Nephron progenitor cell (in vitro differentiated cells): ENCODE results near the gene RASSF4.
A peak's percentile ranks its signal among the peaks of the same experiment; 100 is the strongest.

Experiments
- DNase-seq: peaks from one replicate; pipeline ENCODE4 v3.0.0; 2021
- H3K27ac Mint-ChIP-seq: 2 replicates; pipeline ENCODE4 v1.8.0; 2021; ENCODE audit warnings: mild to moderate bottlenecking, moderate library complexity, mixed read lengths
- H3K27me3 Mint-ChIP-seq: 2 replicates; pipeline ENCODE4 v1.8.0; 2021; ENCODE audit warnings: mild to moderate bottlenecking, low read depth, mixed read lengths; ENCODE audit not compliant: poor library complexity
- H3K36me3 Mint-ChIP-seq: 2 replicates; pipeline ENCODE4 v1.8.0; 2021; ENCODE audit warnings: low read depth, mixed read lengths
- H3K4me1 Mint-ChIP-seq: 2 replicates; pipeline ENCODE4 v1.8.0; 2021; ENCODE audit warnings: mixed read lengths
- H3K4me3 Mint-ChIP-seq: 2 replicates; pipeline ENCODE4 v1.8.0; 2021; ENCODE audit warnings: mild to moderate bottlenecking, moderate library complexity, mixed read lengths
- H3K9me3 Mint-ChIP-seq: 2 replicates; pipeline ENCODE4 v1.8.0; 2021; ENCODE audit warnings: mild to moderate bottlenecking, moderate library complexity, mixed read lengths
- CTCF ChIP-seq: fragments of 200-600 bp; sonication (generic); IDR thresholded peaks from 2 replicates; pipeline ENCODE4 v1.5.0; 2021; ENCODE audit warnings: antibody characterized with exemption

The RASSF4 gene

GRCh38 chr10:44929356-44930255, 30.0 kb upstream of the RASSF4 start:
- DNase-seq = no peak
- peaks cover 42% of the 10 kb centered on the region for H3K27me3 Mint-ChIP-seq
- no peaks in the 10 kb centered on the region for H3K9me3 Mint-ChIP-seq
- TF ChIP-seq CTCF = no peak
- no peak overlapping the region for H3K4me3 Mint-ChIP-seq
- H3K27ac Mint-ChIP-seq = peak overlapping the region; percentile 11
- H3K4me1 Mint-ChIP-seq = peaks cover 5% of the 10 kb centered on the region
- no peaks in the 10 kb centered on the region for H3K36me3 Mint-ChIP-seq

- no peak overlapping the region for H3K4me3 Mint-ChIP-seq
- no peak overlapping the region for H3K27ac Mint-ChIP-seq
- no peak for TF ChIP-seq CTCF
- H3K27me3 Mint-ChIP-seq = peaks cover 46% of the 10 kb centered on the region
- H3K36me3 Mint-ChIP-seq = no peaks in the 10 kb centered on the region
- no peak for DNase-seq
- peaks cover 11% of the 10 kb centered on the region for H3K4me1 Mint-ChIP-seq
- no peaks in the 10 kb centered on the region for H3K9me3 Mint-ChIP-seq
These were observed 28.5 kb upstream of the RASSF4 start for GRCh38 chr10:44930904-44931620.

GRCh38 chr10:44931621-44932516, 27.7 kb upstream of the RASSF4 start:
- DNase-seq = no peak
- H3K9me3 Mint-ChIP-seq = no peaks in the 10 kb centered on the region
- H3K4me3 Mint-ChIP-seq = no peak overlapping the region
- no peak overlapping the region for H3K27ac Mint-ChIP-seq
- H3K4me1 Mint-ChIP-seq = peaks cover 11% of the 10 kb centered on the region
- peaks cover 51% of the 10 kb centered on the region for H3K27me3 Mint-ChIP-seq
- no peaks in the 10 kb centered on the region for H3K36me3 Mint-ChIP-seq
- no peak for TF ChIP-seq CTCF

GRCh38 chr10:44932517-44933450, 26.8 kb upstream of the RASSF4 start:
- TF ChIP-seq CTCF = peak; percentile 98
- peak; percentile 95 for DNase-seq
- H3K36me3 Mint-ChIP-seq = no peaks in the 10 kb centered on the region
- H3K4me3 Mint-ChIP-seq = no peak overlapping the region
- H3K4me1 Mint-ChIP-seq = peaks cover 18% of the 10 kb centered on the region
- no peaks in the 10 kb centered on the region for H3K9me3 Mint-ChIP-seq
- peaks cover 49% of the 10 kb centered on the region for H3K27me3 Mint-ChIP-seq
- H3K27ac Mint-ChIP-seq = no peak overlapping the region
